ENCODE results near the gene GSG1.

- TF ChIP-seq POLR2A (IDR thresholded peaks at IDR 0.05; ENCODE audit: extremely low read depth, insufficient read length) (no peak), CTCF (IDR thresholded peaks at IDR 0.05; ENCODE audit: low read depth, low read length) (no peak)
Measured at GRCh38 chr12:13071305-13072280, 31.9 kb downstream of the GSG1 start.
